ENCODE measurements around the gene PAK1. TPM values are rescaled to one million over a fixed set of nuclear protein-coding genes. Genes with fewer than 3 reads are reported as not detected.

PAK1 gene
- polyA plus RNA-seq, 1 experiment: 62.3 TPM

DNA sequence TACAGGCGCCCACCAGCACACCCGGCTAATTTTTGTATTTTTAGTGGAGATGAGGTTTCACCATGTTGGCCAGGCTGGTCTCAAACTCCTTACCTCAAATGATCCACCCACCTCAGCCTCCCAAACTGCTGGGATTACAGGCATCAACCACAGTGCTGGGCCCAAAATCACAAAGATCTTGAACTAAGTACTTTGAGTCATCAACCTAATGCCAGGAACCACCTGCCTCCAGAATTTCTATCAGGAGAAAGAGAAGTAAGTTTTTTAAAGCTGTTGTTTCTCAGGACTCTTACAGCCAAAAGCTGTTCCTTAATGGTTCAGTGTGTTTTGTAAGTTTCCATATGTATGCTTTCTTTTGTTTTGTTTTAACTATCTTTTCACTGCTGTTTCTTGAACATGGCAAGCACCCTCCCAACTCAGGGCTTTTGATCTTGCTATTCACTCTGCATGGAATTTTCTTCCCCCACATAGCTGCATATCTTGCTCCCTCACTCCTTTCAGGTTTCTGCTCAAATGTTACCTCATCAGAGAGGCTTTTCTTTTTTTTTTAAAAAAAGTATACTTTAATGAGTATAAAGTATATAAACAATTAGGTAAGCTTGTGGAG, 6.0 kb upstream of the PAK1 start:
- no peak for TF ChIP-seq CTCF (IDR thresholded peaks at IDR 0.05; ENCODE audit: insufficient read depth, low read depth, low read length)
- POLR2A ChIA-PET: no interaction called here
- DNase-seq (ENCODE audit: low read depth): no peak
- CTCF ChIA-PET: no interaction called here
- no peaks in the 10 kb centered on the region; the same call in none of the 2 replicates for H3K27me3 ChIP-seq (ENCODE audit: control insufficient read depth, insufficient read depth, low read length)
- H3K36me3 ChIP-seq (ENCODE audit: control insufficient read depth, insufficient read depth, low read length): no peaks in the 10 kb centered on the region
- H3K4me3 ChIP-seq (ENCODE audit: low read depth, low read length): no peak overlapping the region

DNA sequence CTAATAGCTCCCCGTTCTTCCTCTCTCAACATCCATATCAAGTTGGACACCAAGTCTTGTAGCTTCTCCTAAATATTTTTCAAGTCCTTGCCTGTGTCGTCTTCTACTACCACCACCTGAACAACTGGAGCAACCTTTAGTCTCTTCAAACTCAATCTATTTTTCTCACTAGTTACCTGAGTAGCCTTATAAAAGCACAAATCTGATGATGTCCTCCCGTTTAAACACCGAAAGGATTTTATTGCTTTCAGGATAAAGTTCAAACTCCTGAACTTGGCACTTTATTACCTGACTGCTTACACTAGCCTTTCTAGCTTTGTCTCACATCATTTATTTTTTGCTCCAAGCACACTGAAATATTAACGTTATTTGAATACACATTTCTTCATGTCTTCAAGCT, 1.3 kb upstream of the PAK1 start:
- H3K27me3 ChIP-seq (ENCODE audit: control insufficient read depth, insufficient read depth, low read length): peaks cover 21% of the 10 kb centered on the region
- no peak for TF ChIP-seq CTCF (IDR thresholded peaks at IDR 0.05; ENCODE audit: insufficient read depth, low read depth, low read length)
- DNase-seq (ENCODE audit: low read depth): no peak
- CTCF ChIA-PET: no interaction called here
- no peaks in the 10 kb centered on the region for H3K36me3 ChIP-seq (ENCODE audit: control insufficient read depth, insufficient read depth, low read length)
- no peak overlapping the region for H3K4me3 ChIP-seq (ENCODE audit: low read depth, low read length)
- POLR2A ChIA-PET: no interaction called here

DNA sequence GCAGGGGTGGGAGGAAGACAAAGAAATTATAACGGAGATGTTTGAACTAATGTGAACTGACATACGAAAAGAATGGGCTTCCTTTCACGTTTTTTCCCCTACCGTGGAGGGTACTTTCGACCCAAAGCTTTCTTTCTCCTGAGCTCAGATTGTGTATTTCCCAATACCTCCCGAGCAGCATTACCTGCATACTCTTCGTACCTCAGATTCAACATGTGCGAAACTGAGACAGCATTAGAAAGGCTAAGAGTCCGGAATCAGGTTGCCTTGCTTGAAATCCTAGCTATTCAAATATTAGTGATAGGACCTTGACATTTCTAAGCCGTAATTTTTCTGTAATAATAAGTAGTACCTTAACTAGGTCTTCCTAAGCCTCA, 778 bp upstream of the PAK1 start:
- no peak for TF ChIP-seq CTCF (IDR thresholded peaks at IDR 0.05; ENCODE audit: insufficient read depth, low read depth, low read length)
- Histone ChIP-seq H3K36me3 (ENCODE audit: control insufficient read depth, insufficient read depth, low read length) (no peaks in the 10 kb centered on the region), H3K4me3 (ENCODE audit: low read depth, low read length) (no peak overlapping the region; the same call in 1 of the 2 replicates), H3K27me3 (ENCODE audit: control insufficient read depth, insufficient read depth, low read length) (peaks cover 21% of the 10 kb centered on the region)
- ChIA-PET POLR2A (no interaction called here), CTCF (no interaction called here)
- DNase-seq (ENCODE audit: low read depth): no peak

DNA sequence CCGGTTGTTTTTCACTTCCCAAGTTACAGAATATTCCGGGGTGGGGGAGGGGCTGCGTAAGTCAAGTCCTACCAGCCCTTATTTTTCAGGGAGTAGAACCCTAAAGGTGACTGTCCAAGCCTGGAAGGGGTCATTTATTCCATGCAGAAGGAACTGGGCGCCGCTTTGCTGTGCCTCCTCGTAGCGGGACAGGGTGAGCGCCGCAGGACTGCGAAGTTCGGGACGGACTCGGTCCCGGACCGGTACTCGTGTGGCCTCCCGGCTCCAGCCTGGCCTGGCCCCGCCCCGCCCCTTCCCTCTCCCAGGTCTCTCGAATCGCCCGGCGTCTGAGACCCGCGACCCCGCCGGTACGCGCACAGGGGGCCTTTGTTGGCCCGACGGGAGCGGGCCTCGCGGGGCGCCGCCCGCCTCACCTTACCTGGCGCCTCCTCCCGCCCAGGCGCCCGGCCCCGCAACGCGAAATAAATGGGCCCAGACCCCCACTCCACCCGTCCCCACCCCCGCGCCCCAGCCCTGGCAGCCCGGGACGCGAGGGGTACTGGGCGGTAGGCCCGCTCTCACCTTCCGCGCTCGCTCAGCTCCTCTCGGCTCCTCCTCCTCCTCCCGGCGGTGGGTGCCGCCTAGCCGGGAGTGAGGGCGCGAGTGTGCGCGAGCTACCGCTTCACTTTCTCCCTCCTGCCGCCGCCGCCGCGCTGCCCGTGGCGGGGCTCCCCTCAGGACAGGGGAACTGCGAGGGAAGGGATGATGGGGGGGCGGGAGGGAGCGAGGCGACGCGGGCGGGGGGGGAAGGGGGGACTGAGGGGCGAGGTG, 698 bp downstream of the PAK1 start:
- ChIA-PET CTCF (interaction anchor here (0.6 kb wide), 1 partner anchor 278 kb away, joined by 3 read pairs; no protein-coding TSS in a partner anchor), POLR2A (interaction anchor here (0.6 kb wide), 1 partner anchor 138 kb away, joined by 4 read pairs; no protein-coding TSS in a partner anchor)
- peak overlapping the region; percentile 59 for H3K4me3 ChIP-seq (ENCODE audit: low read depth, low read length)
- H3K27me3 ChIP-seq (ENCODE audit: control insufficient read depth, insufficient read depth, low read length): peaks cover 21% of the 10 kb centered on the region
- DNase-seq (ENCODE audit: low read depth): no peak
- no peak for TF ChIP-seq CTCF (IDR thresholded peaks at IDR 0.05; ENCODE audit: insufficient read depth, low read depth, low read length)
- no peaks in the 10 kb centered on the region for H3K36me3 ChIP-seq (ENCODE audit: control insufficient read depth, insufficient read depth, low read length)

DNA sequence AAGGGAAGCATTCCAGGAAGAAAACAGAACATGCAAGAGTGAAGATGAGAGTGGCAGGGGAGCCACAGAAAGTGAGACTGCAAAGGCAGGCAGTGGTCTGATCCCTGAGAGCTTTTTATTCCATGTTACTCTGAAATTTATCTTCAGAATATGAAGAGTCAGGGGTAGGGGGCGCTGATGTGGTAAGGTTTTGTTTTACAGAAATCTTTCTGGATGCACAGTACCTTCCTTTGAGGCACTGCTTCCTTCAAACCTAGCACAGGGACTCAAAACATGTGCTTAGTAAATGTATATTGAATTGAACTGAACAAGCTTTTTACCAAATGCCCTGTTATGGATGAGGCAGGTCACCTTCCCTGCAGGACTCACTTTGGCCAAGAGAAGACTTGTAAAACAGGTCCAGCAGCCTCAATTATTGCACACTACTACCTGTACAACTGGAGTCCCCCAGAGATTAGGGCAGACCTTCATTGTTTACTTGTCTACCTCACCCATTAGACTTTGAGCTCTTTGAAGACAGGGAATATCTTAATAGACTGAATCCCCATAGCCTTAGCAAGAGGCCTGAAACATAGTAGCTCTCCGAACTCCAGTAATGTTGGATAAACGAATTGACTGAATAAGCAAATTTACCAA, 2.2 kb downstream of the PAK1 start:
- Histone ChIP-seq H3K36me3 (ENCODE audit: control insufficient read depth, insufficient read depth, low read length) (no peaks in the 10 kb centered on the region), H3K27me3 (ENCODE audit: control insufficient read depth, insufficient read depth, low read length) (peaks cover 21% of the 10 kb centered on the region), H3K4me3 (ENCODE audit: low read depth, low read length) (no peak overlapping the region)
- no peak for TF ChIP-seq CTCF (IDR thresholded peaks at IDR 0.05; ENCODE audit: insufficient read depth, low read depth, low read length)
- ChIA-PET POLR2A (no interaction called here), CTCF (interaction anchor here (0.7 to 1.3 kb wide), 5 partner anchors 11 to 148 kb away, joined by 3 to 4 read pairs (median 3); no protein-coding TSS in a partner anchor)
- DNase-seq (ENCODE audit: low read depth): no peak
